Lung microvascular endothelial cell (primary cell): ENCODE results near the gene LYZL4. TPM values are rescaled to one million over a fixed set of nuclear protein-coding genes. Genes with fewer than 3 reads are reported as not detected.
A peak's percentile ranks its signal among the peaks of the same experiment; 100 is the strongest.

ENCODE experiments used
- DNase-seq, 2 donors: peaks; one replicate each; pipeline versions ENCODE4 v3.0.0 to v3.0.0-alpha.2; 2010; ENCODE audit warnings: low read depth in 2 of 2
- total RNA-seq: library from RNA; depleted of rRNA; stranded (reverse); fragments of >200 nt; gene quantifications from 2 replicates; pipeline ENCODE4 v1.2.1, GENCODE V29; 2014

LYZL4 gene
- total RNA-seq, 1 donor from 2014 or later: not detected

- DNase-seq: no peak
Observed at GRCh38 chr3:42375121-42375800, 35.1 kb downstream of the LYZL4 start.

- no peak for DNase-seq
Observed at GRCh38 chr3:42371776-42372175, 38.6 kb downstream of the LYZL4 start.

GRCh38 chr3:42369832-42370231, 40.6 kb downstream of the LYZL4 start:
- DNase-seq: no peak

GRCh38 chr3:42369304-42369703, 41.1 kb downstream of the LYZL4 start:
- DNase-seq: peak in 1 of 2 donors; percentile 5

GRCh38 chr3:42368861-42369260, 41.5 kb downstream of the LYZL4 start:
- DNase-seq: no peak

- DNase-seq: no peak
Observed at GRCh38 chr3:42367903-42368302, 42.5 kb downstream of the LYZL4 start.

GRCh38 chr3:42366550-42366949, 43.9 kb downstream of the LYZL4 start:
- DNase-seq: no peak

GRCh38 chr3:42357335-42357734, 53.1 kb downstream of the LYZL4 start:
- no peak for DNase-seq

- DNase-seq: no peak
Observed at GRCh38 chr3:42355612-42356011, 54.8 kb downstream of the LYZL4 start.

- DNase-seq: no peak
Observed at GRCh38 chr3:42353631-42354030, 56.8 kb downstream of the LYZL4 start.

GRCh38 chr3:42351207-42351606, 59.2 kb downstream of the LYZL4 start:
- no peak for DNase-seq

GRCh38 chr3:42349765-42350594, 60.4 kb downstream of the LYZL4 start:
- no peak for DNase-seq

- no peak for DNase-seq
Observed at GRCh38 chr3:42347928-42348327, 62.5 kb downstream of the LYZL4 start.

Other genes starting within 250 kb of the LYZL4 start
- gene CCK, start 144.4 kb downstream of the LYZL4 start, total RNA-seq: not detected in 2 replicates
- gene VIPR1, start 92.0 kb upstream of the LYZL4 start, total RNA-seq: under 0.01 TPM in 1 of 2 replicates, not detected in the other
- gene SEC22C, start 171.4 kb upstream of the LYZL4 start, total RNA-seq: 63.6 and 95.6 TPM in 2 replicates
- gene SS18L2, start 180.2 kb upstream of the LYZL4 start, total RNA-seq: 27.9 and 35.3 TPM in 2 replicates
- 27.0 and 46.0 TPM in 2 replicates for gene NKTR, start 190.1 kb upstream of the LYZL4 start, total RNA-seq
- 9.8 and 23.6 TPM in 2 replicates for gene ZBTB47, start 243.1 kb upstream of the LYZL4 start, total RNA-seq